Panc1 (cell line): ENCODE results near the gene LIPC.

Experiments used
- POLR2AphosphoS5 ChIP-seq: IDR thresholded peaks from 2 replicates; pipeline ENCODE4 v1.6.1; 2012; ENCODE audit warnings: mild to moderate bottlenecking, low read depth, low read length, moderate library complexity
- SIN3A ChIP-seq: IDR thresholded peaks from 2 replicates; pipeline ENCODE4 v1.6.1; 2012; ENCODE audit warnings: low read depth, mild to moderate bottlenecking, low read length, moderate library complexity, borderline replicate concordance; ENCODE audit not compliant: insufficient read depth
- TCF7L2 ChIP-seq: IDR thresholded peaks from 2 replicates; pipeline ENCODE4 v1.6.1; 2011; ENCODE audit warnings: mild to moderate bottlenecking, low read depth, low read length, inconsistent platforms
- TF ChIP-seq, protein P1 (sequence below): fragments of 450-650 bp; IDR thresholded peaks from 2 replicates; pipeline ENCODE4 v1.5.1; 2017; ENCODE audit warnings: mild to moderate bottlenecking
- TF ChIP-seq, protein P2 (sequence below), 2 experiments: IDR thresholded peaks; 2 replicates each; pipeline ENCODE4 v1.6.1; 2011 to 2012; ENCODE audit warnings: low read depth in 2 of 2, control low read depth in 1 of 2, low read length in 1 of 2, mild to moderate bottlenecking in 1 of 2, moderate library complexity in 1 of 2; ENCODE audit not compliant: insufficient read depth in 1 of 2

DNA sequence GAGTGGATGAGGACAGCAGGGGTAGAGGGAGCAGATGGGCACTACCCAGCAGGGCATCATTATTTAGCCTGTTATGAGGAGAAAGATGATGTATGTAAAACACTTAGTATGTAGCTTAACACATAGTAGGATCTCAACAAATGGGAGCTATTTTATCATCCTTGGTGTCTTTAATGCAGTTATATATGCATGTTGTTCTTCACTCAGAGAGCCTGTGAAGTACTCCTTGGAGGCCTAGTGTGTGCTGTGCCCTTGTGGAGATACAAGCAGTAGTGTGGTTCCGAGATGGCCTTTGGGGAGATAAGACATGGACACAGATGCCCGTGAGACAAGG lies 124.2 kb downstream of the LIPC start:
- TF ChIP-seq, protein P1, sequence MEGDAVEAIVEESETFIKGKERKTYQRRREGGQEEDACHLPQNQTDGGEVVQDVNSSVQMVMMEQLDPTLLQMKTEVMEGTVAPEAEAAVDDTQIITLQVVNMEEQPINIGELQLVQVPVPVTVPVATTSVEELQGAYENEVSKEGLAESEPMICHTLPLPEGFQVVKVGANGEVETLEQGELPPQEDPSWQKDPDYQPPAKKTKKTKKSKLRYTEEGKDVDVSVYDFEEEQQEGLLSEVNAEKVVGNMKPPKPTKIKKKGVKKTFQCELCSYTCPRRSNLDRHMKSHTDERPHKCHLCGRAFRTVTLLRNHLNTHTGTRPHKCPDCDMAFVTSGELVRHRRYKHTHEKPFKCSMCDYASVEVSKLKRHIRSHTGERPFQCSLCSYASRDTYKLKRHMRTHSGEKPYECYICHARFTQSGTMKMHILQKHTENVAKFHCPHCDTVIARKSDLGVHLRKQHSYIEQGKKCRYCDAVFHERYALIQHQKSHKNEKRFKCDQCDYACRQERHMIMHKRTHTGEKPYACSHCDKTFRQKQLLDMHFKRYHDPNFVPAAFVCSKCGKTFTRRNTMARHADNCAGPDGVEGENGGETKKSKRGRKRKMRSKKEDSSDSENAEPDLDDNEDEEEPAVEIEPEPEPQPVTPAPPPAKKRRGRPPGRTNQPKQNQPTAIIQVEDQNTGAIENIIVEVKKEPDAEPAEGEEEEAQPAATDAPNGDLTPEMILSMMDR: no peak
- TF ChIP-seq SIN3A: no peak
- TF ChIP-seq POLR2AphosphoS5: no peak
- TF ChIP-seq, protein P2, sequence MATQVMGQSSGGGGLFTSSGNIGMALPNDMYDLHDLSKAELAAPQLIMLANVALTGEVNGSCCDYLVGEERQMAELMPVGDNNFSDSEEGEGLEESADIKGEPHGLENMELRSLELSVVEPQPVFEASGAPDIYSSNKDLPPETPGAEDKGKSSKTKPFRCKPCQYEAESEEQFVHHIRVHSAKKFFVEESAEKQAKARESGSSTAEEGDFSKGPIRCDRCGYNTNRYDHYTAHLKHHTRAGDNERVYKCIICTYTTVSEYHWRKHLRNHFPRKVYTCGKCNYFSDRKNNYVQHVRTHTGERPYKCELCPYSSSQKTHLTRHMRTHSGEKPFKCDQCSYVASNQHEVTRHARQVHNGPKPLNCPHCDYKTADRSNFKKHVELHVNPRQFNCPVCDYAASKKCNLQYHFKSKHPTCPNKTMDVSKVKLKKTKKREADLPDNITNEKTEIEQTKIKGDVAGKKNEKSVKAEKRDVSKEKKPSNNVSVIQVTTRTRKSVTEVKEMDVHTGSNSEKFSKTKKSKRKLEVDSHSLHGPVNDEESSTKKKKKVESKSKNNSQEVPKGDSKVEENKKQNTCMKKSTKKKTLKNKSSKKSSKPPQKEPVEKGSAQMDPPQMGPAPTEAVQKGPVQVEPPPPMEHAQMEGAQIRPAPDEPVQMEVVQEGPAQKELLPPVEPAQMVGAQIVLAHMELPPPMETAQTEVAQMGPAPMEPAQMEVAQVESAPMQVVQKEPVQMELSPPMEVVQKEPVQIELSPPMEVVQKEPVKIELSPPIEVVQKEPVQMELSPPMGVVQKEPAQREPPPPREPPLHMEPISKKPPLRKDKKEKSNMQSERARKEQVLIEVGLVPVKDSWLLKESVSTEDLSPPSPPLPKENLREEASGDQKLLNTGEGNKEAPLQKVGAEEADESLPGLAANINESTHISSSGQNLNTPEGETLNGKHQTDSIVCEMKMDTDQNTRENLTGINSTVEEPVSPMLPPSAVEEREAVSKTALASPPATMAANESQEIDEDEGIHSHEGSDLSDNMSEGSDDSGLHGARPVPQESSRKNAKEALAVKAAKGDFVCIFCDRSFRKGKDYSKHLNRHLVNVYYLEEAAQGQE (IDR thresholded peaks at IDR 0.05; ENCODE audit: insufficient read depth in 1 of 2, low read depth in 2 of 2, low read length in 1 of 2): no peak
- no peak for TF ChIP-seq TCF7L2
